Measurements from ENCODE around the gene ABCD1. TPM values are rescaled to one million over a fixed set of nuclear protein-coding genes. Genes with fewer than 3 reads are reported as not detected.
"Not testable (repeated sequence)": the region's sequence is repeated elsewhere in the genome, so short reads cannot be mapped to it uniquely, and the experiment has no call there.

ABCD1 gene
- polyA plus RNA-seq, 3 donors = 5.6 to 22.5 (median 5.8) TPM

DNA sequence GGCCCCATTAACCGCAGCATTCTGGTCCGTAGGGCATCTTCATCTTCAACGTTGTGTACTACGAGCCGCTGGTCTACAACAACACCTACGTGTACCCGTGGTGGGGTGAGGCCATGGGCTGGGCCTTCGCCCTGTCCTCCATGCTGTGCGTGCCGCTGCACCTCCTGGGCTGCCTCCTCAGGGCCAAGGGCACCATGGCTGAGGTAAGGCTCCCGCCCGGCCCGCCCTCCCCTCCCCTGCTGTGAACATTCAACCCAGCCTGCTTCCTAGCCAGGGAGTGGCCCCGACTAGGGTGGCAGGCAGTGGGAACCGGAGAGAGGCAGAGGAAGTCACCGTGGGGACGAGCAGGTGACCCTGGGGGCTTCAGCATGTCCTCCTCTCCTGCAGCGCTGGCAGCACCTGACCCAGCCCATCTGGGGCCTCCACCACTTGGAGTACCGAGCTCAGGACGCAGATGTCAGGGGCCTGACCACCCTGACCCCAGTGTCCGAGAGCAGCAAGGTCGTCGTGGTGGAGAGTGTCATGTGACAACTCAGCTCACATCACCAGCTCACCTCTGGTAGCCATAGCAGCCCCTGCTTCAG lies 29.9 kb upstream of the ABCD1 start:
- Mint-ChIP-seq H3K4me1 (no peaks in the 10 kb centered on the region), H3K27me3 (ENCODE audit: low read depth in 3 of 3) (peaks cover 9 to 29% (median 26%) of the 10 kb centered on the region in 3 donors), H3K4me3 (no peak overlapping the region), H3K9me3 (peaks cover 0 to 2% (median 0%) of the 10 kb centered on the region in 7 donors), H3K36me3 (peaks cover 19 to 39% of the 10 kb centered on the region in 2 donors), H3K27ac (no peak overlapping the region)
- Histone ChIP-seq H3K27ac (ENCODE audit: low read depth in 1 of 2, low read length in 2 of 2) (no peak overlapping the region), H3K36me3 (replicated peaks in 1 of 2; ENCODE audit: control insufficient read depth in 1 of 2, insufficient read depth in 2 of 2, low read length in 2 of 2) (peaks cover 14 to 22% of the 10 kb centered on the region in 2 donors), H3K9me3 (replicated peaks in 1 of 2; ENCODE audit: control insufficient read depth in 1 of 2, insufficient read depth in 1 of 2, low read length in 2 of 2) (no peaks in the 10 kb centered on the region), H3K27me3 (ENCODE audit: control insufficient read depth in 2 of 2, insufficient read depth in 2 of 2, low read length in 2 of 2) (peaks cover 0 to 12% of the 10 kb centered on the region in 2 donors), H3K4me2 (replicated peaks; ENCODE audit: extremely low read depth, low read length, poor library complexity, severe bottlenecking) (no peak overlapping the region), H4K20me1 (ENCODE audit: insufficient read depth, low read length) (peaks cover 16% of the 10 kb centered on the region), H3K4me3 (replicated peaks in 1 of 3; ENCODE audit: low read depth in 2 of 3, low read length in 3 of 3) (no peak overlapping the region), H3K79me2 (ENCODE audit: insufficient read depth, low read length) (no peaks in the 10 kb centered on the region), H2AFZ (ENCODE audit: insufficient read depth, low read depth, low read length, poor library complexity, severe bottlenecking) (no peak overlapping the region), H3K9ac (ENCODE audit: insufficient read depth, low read length, poor library complexity, severe bottlenecking) (no peak overlapping the region), H3K4me1 (ENCODE audit: control insufficient read depth in 1 of 2, insufficient read depth in 2 of 2, low read length in 2 of 2) (no peaks in the 10 kb centered on the region)
- 87% methylated on average over 3 of the region's 23 CpGs for WGBS (ENCODE audit: insufficient coverage)
- DNase-seq = no peak
- TF ChIP-seq, protein P1, sequence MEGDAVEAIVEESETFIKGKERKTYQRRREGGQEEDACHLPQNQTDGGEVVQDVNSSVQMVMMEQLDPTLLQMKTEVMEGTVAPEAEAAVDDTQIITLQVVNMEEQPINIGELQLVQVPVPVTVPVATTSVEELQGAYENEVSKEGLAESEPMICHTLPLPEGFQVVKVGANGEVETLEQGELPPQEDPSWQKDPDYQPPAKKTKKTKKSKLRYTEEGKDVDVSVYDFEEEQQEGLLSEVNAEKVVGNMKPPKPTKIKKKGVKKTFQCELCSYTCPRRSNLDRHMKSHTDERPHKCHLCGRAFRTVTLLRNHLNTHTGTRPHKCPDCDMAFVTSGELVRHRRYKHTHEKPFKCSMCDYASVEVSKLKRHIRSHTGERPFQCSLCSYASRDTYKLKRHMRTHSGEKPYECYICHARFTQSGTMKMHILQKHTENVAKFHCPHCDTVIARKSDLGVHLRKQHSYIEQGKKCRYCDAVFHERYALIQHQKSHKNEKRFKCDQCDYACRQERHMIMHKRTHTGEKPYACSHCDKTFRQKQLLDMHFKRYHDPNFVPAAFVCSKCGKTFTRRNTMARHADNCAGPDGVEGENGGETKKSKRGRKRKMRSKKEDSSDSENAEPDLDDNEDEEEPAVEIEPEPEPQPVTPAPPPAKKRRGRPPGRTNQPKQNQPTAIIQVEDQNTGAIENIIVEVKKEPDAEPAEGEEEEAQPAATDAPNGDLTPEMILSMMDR (IDR thresholded peaks at IDR 0.05) = no peak
- intact Hi-C loops (cut with micrococcal nuclease) = no loop called here

DNA sequence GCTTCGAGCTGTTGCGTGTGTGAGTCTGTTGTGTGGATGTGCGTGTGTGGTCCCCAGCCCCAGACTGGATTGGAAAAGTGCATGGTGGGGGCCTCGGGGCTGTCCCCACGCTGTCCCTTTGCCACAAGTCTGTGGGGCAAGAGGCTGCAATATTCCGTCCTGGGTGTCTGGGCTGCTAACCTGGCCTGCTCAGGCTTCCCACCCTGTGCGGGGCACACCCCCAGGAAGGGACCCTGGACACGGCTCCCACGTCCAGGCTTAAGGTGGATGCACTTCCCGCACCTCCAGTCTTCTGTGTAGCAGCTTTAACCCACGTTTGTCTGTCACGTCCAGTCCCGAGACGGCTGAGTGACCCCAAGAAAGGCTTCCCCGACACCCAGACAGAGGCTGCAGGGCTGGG lies 28.6 kb upstream of the ABCD1 start:
- H3K9me3 Mint-ChIP-seq = no peaks in the 10 kb centered on the region
- H3K4me3 Mint-ChIP-seq = no peak overlapping the region
- TF ChIP-seq, protein P1 (IDR thresholded peaks at IDR 0.05) = no peak
- no peak overlapping the region for H2AFZ ChIP-seq (ENCODE audit: insufficient read depth, low read depth, low read length, poor library complexity, severe bottlenecking)
- intact Hi-C loops (cut with micrococcal nuclease) = no loop called here
- WGBS (ENCODE audit: insufficient coverage) = 90% methylated on average over 2 of the region's 15 CpGs
- no peak overlapping the region for H3K4me2 ChIP-seq (replicated peaks; ENCODE audit: extremely low read depth, low read length, poor library complexity, severe bottlenecking)
- no peak overlapping the region for H3K27ac Mint-ChIP-seq
- peaks cover 20% of the 10 kb centered on the region for H4K20me1 ChIP-seq (ENCODE audit: insufficient read depth, low read length)
- peaks cover 27 to 45% of the 10 kb centered on the region in 2 donors for H3K36me3 Mint-ChIP-seq
- H3K9ac ChIP-seq (ENCODE audit: insufficient read depth, low read length, poor library complexity, severe bottlenecking) = no peak overlapping the region
- H3K4me1 ChIP-seq (ENCODE audit: control insufficient read depth in 1 of 2, insufficient read depth in 2 of 2, low read length in 2 of 2) = no peaks in the 10 kb centered on the region
- H3K27me3 ChIP-seq (ENCODE audit: control insufficient read depth in 2 of 2, insufficient read depth in 2 of 2, low read length in 2 of 2) = peaks cover 0 to 3% of the 10 kb centered on the region in 2 donors
- no peak overlapping the region for H3K4me3 ChIP-seq (replicated peaks in 1 of 3; ENCODE audit: low read depth in 2 of 3, low read length in 3 of 3)
- no peaks in the 10 kb centered on the region for H3K79me2 ChIP-seq (ENCODE audit: insufficient read depth, low read length)
- no peaks in the 10 kb centered on the region for H3K9me3 ChIP-seq (replicated peaks in 1 of 2; ENCODE audit: control insufficient read depth in 1 of 2, insufficient read depth in 1 of 2, low read length in 2 of 2)
- peaks cover 22 to 33% of the 10 kb centered on the region in 2 donors for H3K36me3 ChIP-seq (replicated peaks in 1 of 2; ENCODE audit: control insufficient read depth in 1 of 2, insufficient read depth in 2 of 2, low read length in 2 of 2)
- H3K27ac ChIP-seq (ENCODE audit: low read depth in 1 of 2, low read length in 2 of 2) = no peak overlapping the region
- H3K4me1 Mint-ChIP-seq = no peaks in the 10 kb centered on the region
- H3K27me3 Mint-ChIP-seq (ENCODE audit: low read depth in 3 of 3) = peaks cover under 1 to 20% (median 18%) of the 10 kb centered on the region in 3 donors
- no peak for DNase-seq

GRCh38 chrX:153696538-153696937 lies 28.1 kb upstream of the ABCD1 start:
- H3K4me1 Mint-ChIP-seq; H3K27ac ChIP-seq (ENCODE audit: low read depth in 1 of 2, low read length in 2 of 2); H3K9me3 ChIP-seq (replicated peaks in 1 of 2; ENCODE audit: control insufficient read depth in 1 of 2, insufficient read depth in 1 of 2, low read length in 2 of 2); intact Hi-C loops (cut with micrococcal nuclease); H3K9ac ChIP-seq (ENCODE audit: insufficient read depth, low read length, poor library complexity, severe bottlenecking); H3K4me1 ChIP-seq (ENCODE audit: control insufficient read depth in 1 of 2, insufficient read depth in 2 of 2, low read length in 2 of 2); H3K4me2 ChIP-seq (replicated peaks; ENCODE audit: extremely low read depth, low read length, poor library complexity, severe bottlenecking); H3K4me3 Mint-ChIP-seq; DNase-seq; H3K27me3 ChIP-seq (ENCODE audit: control insufficient read depth in 2 of 2, insufficient read depth in 2 of 2, low read length in 2 of 2); H2AFZ ChIP-seq (ENCODE audit: insufficient read depth, low read depth, low read length, poor library complexity, severe bottlenecking); H3K4me3 ChIP-seq (replicated peaks in 1 of 3; ENCODE audit: low read depth in 2 of 3, low read length in 3 of 3); H3K9me3 Mint-ChIP-seq; H3K79me2 ChIP-seq (ENCODE audit: insufficient read depth, low read length); H3K27ac Mint-ChIP-seq: not testable (repeated sequence)
- WGBS (ENCODE audit: insufficient coverage) = 95% methylated on average over 4 of the region's 10 CpGs
- H3K27me3 Mint-ChIP-seq (ENCODE audit: low read depth in 3 of 3) = peaks cover 0 to 17% (median 14%) of the 10 kb centered on the region in 3 donors
- H3K36me3 Mint-ChIP-seq = peaks cover 27 to 48% of the 10 kb centered on the region in 2 donors
- Histone ChIP-seq H4K20me1 (ENCODE audit: insufficient read depth, low read length) (peaks cover 20% of the 10 kb centered on the region), H3K36me3 (replicated peaks in 1 of 2; ENCODE audit: control insufficient read depth in 1 of 2, insufficient read depth in 2 of 2, low read length in 2 of 2) (peaks cover 27 to 38% of the 10 kb centered on the region in 2 donors)

All from CD14-positive monocyte (primary cell).